Activated CD8-positive, alpha-beta memory T cell treated with anti-CD3 and anti-CD28 coated beads, Interleukin-2, amount 10 ng/mL, durations not matched to agents 7 days and 5 days (primary cell): ENCODE data around the gene WASF3. TPM values are rescaled to one million over a fixed set of nuclear protein-coding genes. Genes with fewer than 3 reads are reported as not detected.

ENCODE experiments used
- ATAC-seq: fragments of 150-1000 bp; cut with Tn5 transposase; one replicate; pipeline ENCODE4 v1.10.0; 2021; ENCODE audit warnings: moderate library complexity
- CTCF ChIA-PET: fragments of 350-600 bp; sonication (Branson Sonifier 250); formaldehyde crosslinking; loops from one replicate; lab custom pipeline; 2021; ENCODE audit warnings: antibody characterized with exemption; lab: Charles Lee
- DNase-seq: peaks from one replicate; pipeline ENCODE4 v3.0.0-alpha.2; 2020
- H3K27ac Mint-ChIP-seq: one replicate; pipeline ENCODE4 v1.8.0; 2021; ENCODE audit warnings: mild to moderate bottlenecking, mixed read lengths
- H3K27me3 Mint-ChIP-seq: one replicate; pipeline ENCODE4 v1.8.0; 2021; ENCODE audit warnings: mixed read lengths
- H3K36me3 Mint-ChIP-seq: one replicate; pipeline ENCODE4 v1.8.0; 2021; ENCODE audit warnings: mild to moderate bottlenecking, mixed read lengths
- H3K4me1 Mint-ChIP-seq: one replicate; pipeline ENCODE4 v1.8.0; 2021; ENCODE audit warnings: mixed read lengths
- H3K4me3 Mint-ChIP-seq: one replicate; pipeline ENCODE4 v1.8.0; 2021; ENCODE audit warnings: mild to moderate bottlenecking, moderate library complexity, mixed read lengths
- H3K9me3 Mint-ChIP-seq: one replicate; pipeline ENCODE4 v1.8.0; 2022; ENCODE audit warnings: low read depth, mixed read lengths
- total RNA-seq, 2 experiments: library from RNA; stranded (reverse); gene quantifications; one replicate each; pipeline ENCODE4 v1.2.3, GENCODE V29; 2021

The WASF3 gene, protein sequence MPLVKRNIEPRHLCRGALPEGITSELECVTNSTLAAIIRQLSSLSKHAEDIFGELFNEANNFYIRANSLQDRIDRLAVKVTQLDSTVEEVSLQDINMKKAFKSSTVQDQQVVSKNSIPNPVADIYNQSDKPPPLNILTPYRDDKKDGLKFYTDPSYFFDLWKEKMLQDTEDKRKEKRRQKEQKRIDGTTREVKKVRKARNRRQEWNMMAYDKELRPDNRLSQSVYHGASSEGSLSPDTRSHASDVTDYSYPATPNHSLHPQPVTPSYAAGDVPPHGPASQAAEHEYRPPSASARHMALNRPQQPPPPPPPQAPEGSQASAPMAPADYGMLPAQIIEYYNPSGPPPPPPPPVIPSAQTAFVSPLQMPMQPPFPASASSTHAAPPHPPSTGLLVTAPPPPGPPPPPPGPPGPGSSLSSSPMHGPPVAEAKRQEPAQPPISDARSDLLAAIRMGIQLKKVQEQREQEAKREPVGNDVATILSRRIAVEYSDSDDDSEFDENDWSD
- under 1 TPM in 1 of 2 experiments, not detected in 1; 0.12 TPM for total RNA-seq

DNA sequence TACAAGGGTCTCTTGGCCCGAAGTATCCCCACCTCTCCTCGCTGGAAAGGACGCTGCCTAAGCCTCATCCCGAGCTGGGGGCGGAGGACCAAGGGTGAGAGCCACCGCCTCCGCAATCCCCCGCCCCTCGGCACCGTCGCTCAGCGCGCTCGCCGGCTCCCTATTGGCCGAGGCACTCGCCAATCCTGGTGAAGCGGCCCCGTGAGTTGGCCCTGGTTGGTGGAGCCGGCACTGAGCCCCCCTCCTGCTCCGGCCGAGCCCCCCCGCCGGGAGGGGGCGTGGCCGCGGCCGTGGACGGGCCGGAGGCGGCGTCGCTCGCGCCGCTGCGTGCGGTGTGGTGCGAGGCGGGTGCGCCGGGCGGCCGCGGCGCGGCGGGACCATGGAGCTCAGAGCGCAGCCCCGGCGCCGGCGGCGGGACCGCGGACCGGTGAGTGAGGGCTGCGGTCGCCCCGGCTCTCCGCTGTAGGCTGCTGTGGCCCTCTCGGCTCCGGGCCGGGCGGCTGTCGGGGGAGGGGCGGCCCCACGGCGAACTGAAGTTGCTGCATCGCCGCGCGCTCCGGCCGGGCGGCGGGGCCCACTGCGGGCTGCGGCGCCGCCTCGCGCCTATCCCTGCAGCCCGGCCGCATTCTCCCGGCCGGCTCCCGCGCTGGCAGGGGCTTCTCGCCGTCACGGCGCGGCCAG is at the start of gene WASF3:
Gene WASF3, plus strand, starts transcription at position 291 of the 681 bp plus-strand sequence. CDS start 84,588 bp downstream, outside the sequence.
- no peaks in the 10 kb centered on the region for H3K9me3 Mint-ChIP-seq
- DNase-seq: peak; percentile 65
- CTCF ChIA-PET: no interaction called here

DNA sequence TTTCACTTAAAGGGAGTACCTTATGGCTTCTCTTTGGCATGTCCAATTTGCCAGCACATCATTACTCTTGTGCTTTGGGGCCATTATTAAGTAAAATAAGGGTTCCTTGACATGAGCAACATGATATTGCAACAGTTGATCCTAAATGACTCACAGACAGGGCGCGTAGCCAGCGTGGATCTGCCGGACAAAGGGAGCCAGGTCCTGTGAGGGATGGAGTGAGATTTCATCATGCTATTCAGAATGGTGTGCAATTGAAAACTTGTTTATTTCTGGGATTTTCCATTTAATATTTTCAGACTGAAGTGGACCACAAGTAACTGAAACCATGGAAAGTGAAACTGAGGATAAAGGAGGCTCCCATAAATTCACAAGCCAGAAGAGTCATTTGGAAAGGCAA is 48.6 kb upstream of the WASF3 start:
- Mint-ChIP-seq H3K36me3 (no peaks in the 10 kb centered on the region), H3K9me3 (no peaks in the 10 kb centered on the region), H3K4me1 (no peaks in the 10 kb centered on the region), H3K27ac (no peak overlapping the region), H3K27me3 (peaks cover 2% of the 10 kb centered on the region), H3K4me3 (no peak overlapping the region)
- DNase-seq (no peak), ATAC-seq (no peak)
- CTCF ChIA-PET: no interaction called here

More for the DNA sequence above, at the start of gene WASF3:
- Mint-ChIP-seq H3K27me3 (peaks cover 41% of the 10 kb centered on the region), H3K27ac (no peak within 1 kb of the TSS), H3K4me3 (peak within 1 kb of the TSS; percentile 39), H3K4me1 (peaks cover 9% of the 10 kb centered on the region), H3K36me3 (peaks cover 1% of the 10 kb centered on the region)
- ATAC-seq: peak; percentile 90

DNA sequence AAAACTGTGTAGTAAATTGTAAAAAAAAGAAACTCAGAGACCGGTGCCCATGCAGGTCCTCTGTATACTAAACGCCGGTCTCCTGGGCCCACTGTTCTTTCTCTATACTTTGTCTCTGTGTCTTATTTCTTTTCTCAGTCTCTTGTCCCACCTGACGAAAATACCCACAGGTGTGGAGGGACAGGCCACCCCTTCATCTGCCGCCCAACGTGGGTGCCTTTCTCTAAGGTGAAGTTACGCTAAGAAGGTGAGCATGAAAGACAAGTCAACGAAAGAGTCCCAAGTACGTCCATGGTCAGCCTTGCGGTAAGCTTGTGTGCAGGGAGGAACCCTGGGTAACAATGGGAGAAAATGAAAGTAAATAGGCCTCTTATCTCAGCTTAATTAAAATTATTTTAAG is 48.0 kb upstream of the WASF3 start:
- Mint-ChIP-seq H3K9me3 (no peaks in the 10 kb centered on the region), H3K4me1 (no peaks in the 10 kb centered on the region), H3K4me3 (no peak overlapping the region), H3K27ac (no peak overlapping the region), H3K27me3 (peaks cover 4% of the 10 kb centered on the region), H3K36me3 (no peaks in the 10 kb centered on the region)
- DNase-seq (no peak), ATAC-seq (no peak)
- CTCF ChIA-PET: no interaction called here

- peaks cover 17% of the 10 kb centered on the region for H3K27me3 Mint-ChIP-seq
- DNase-seq (no peak), ATAC-seq (no peak)
- H3K27ac Mint-ChIP-seq: no peak overlapping the region
- no peaks in the 10 kb centered on the region for H3K4me1 Mint-ChIP-seq
- no peaks in the 10 kb centered on the region for H3K9me3 Mint-ChIP-seq
- no peaks in the 10 kb centered on the region for H3K36me3 Mint-ChIP-seq
- no peak overlapping the region for H3K4me3 Mint-ChIP-seq
- CTCF ChIA-PET: no interaction called here
Observed at GRCh38 chr13:26513931-26514330, 43.6 kb upstream of the WASF3 start.

GRCh38 chr13:26515721-26516120 is 41.8 kb upstream of the WASF3 start:
- CTCF ChIA-PET: no interaction called here
- ATAC-seq: no peak

DNA sequence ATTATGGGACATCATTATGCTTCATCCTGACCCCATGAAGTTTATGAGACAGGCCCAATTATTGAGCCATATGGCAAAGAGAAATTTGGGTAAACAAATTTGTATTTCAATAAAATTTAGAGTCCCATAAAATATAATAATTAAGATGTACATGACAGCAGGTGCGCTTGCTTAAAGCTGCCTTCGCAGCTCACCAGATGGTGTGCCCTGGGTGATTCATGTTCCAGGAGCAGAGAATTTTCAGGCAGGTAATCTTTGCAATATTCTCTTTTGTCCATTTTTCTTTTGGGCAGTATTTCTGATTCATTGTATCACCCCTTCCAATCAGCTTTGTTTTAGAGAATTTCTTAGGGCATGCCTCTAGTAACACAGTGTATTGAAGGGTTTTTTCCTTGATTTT is 39.5 kb upstream of the WASF3 start:
- Mint-ChIP-seq H3K4me3 (no peak overlapping the region), H3K9me3 (no peaks in the 10 kb centered on the region), H3K36me3 (no peaks in the 10 kb centered on the region), H3K27me3 (peaks cover 20% of the 10 kb centered on the region), H3K4me1 (no peaks in the 10 kb centered on the region), H3K27ac (no peak overlapping the region)
- ATAC-seq: no peak
- DNase-seq: no peak
- CTCF ChIA-PET: no interaction called here

More at GRCh38 chr13:26515721-26516120, 41.8 kb upstream of the WASF3 start:
- no peaks in the 10 kb centered on the region for H3K9me3 Mint-ChIP-seq
- DNase-seq: no peak
- no peak overlapping the region for H3K27ac Mint-ChIP-seq
- no peak overlapping the region for H3K4me3 Mint-ChIP-seq
- no peaks in the 10 kb centered on the region for H3K4me1 Mint-ChIP-seq
- no peaks in the 10 kb centered on the region for H3K36me3 Mint-ChIP-seq
- peaks cover 20% of the 10 kb centered on the region for H3K27me3 Mint-ChIP-seq

GRCh38 chr13:26518451-26518959 is 39.0 kb upstream of the WASF3 start:
- Mint-ChIP-seq H3K36me3 (no peaks in the 10 kb centered on the region), H3K4me1 (no peaks in the 10 kb centered on the region), H3K27me3 (peaks cover 20% of the 10 kb centered on the region), H3K27ac (no peak overlapping the region), H3K4me3 (no peak overlapping the region), H3K9me3 (no peaks in the 10 kb centered on the region)
- CTCF ChIA-PET: interaction anchor here (0.6 kb wide), 1 partner anchor 354 kb away, joined by 3 read pairs; no protein-coding TSS in a partner anchor
- ATAC-seq: no peak
- no peak for DNase-seq

GRCh38 chr13:26522571-26522970 is 34.9 kb upstream of the WASF3 start:
- CTCF ChIA-PET: no interaction called here
- DNase-seq (no peak), ATAC-seq (no peak)
- Mint-ChIP-seq H3K36me3 (no peaks in the 10 kb centered on the region), H3K27ac (no peak overlapping the region), H3K9me3 (no peaks in the 10 kb centered on the region), H3K27me3 (peaks cover 11% of the 10 kb centered on the region), H3K4me3 (no peak overlapping the region), H3K4me1 (no peaks in the 10 kb centered on the region)

GRCh38 chr13:26523007-26523406 is 34.5 kb upstream of the WASF3 start:
- CTCF ChIA-PET: no interaction called here
- Mint-ChIP-seq H3K36me3 (no peaks in the 10 kb centered on the region), H3K4me3 (no peak overlapping the region), H3K4me1 (no peaks in the 10 kb centered on the region), H3K9me3 (no peaks in the 10 kb centered on the region), H3K27ac (no peak overlapping the region), H3K27me3 (peaks cover 10% of the 10 kb centered on the region)
- ATAC-seq: no peak
- DNase-seq: no peak

DNA sequence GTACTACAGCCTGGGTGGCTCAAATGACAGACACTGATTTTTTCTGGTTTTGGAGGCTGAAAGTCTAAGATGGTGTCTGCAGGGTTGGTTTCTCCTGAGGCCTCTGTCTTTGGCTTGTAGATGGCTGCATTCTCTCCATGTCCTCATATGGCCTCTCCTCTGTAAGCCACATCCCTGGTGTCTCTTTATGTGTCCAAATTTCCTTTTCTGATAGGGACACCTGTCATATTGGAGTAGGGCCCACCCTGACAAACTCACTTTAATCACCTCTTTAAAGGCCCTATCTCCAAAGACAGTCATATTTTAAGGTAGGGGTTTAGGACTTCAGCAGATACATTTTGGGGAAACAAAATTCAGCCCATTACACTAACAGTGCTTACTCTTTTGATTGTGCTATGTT is 32.0 kb upstream of the WASF3 start:
- no peaks in the 10 kb centered on the region for H3K9me3 Mint-ChIP-seq
- H3K4me3 Mint-ChIP-seq: no peak overlapping the region
- DNase-seq (no peak), ATAC-seq (no peak)
- H3K36me3 Mint-ChIP-seq: no peaks in the 10 kb centered on the region
- H3K27ac Mint-ChIP-seq: no peak overlapping the region
- CTCF ChIA-PET: no interaction called here
- no peaks in the 10 kb centered on the region for H3K4me1 Mint-ChIP-seq
- H3K27me3 Mint-ChIP-seq: no peaks in the 10 kb centered on the region

DNA sequence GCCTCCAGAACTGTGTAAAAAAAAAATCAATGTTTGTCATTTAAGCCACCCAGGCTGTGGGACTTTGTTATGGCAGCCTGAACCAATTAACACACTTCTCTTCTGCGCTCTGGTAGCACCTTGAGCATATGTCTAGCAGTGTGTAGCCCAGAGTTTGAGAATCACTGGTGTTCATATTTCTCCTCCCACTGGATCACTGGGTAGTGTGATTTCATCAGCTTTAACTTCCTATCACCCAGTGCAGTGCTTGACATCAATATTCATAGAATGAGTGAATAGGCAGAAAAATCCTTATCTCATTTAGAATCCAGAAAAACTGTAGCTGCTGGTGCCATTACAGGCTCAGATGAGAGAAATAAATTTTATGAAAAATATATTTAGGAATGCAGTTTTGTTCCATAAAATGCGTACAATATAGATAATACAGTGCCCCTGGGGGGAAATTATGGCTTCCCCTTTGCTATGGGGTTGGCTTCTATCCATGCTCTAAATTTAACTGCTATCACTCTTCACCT is 30.7 kb upstream of the WASF3 start:
- CTCF ChIA-PET: no interaction called here

DNA sequence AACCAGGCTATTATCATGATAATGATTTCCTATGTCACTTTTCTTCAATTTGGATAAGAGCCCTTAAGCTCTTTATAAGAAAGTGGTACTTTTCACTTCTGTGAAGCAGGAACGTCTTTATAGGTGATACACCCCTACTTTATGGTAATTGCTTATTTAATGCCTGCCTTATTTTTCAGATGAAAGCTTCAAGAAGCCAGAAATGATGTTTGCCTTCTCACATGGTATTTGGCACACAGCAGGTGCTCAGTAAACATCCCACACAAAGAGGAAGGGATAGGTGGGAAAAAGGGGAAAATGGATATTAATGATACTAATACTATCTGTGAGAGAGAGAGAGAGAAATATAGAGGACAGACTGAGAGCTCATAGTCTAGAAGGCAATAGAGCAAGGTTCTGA is 29.0 kb upstream of the WASF3 start:
- Mint-ChIP-seq H3K27ac (no peak overlapping the region), H3K4me3 (no peak overlapping the region), H3K9me3 (no peaks in the 10 kb centered on the region), H3K4me1 (no peaks in the 10 kb centered on the region), H3K27me3 (no peaks in the 10 kb centered on the region), H3K36me3 (no peaks in the 10 kb centered on the region)
- CTCF ChIA-PET: no interaction called here
- no peak for ATAC-seq
- DNase-seq: no peak

More for the DNA sequence above, 30.7 kb upstream of the WASF3 start:
- H3K27me3 Mint-ChIP-seq: no peaks in the 10 kb centered on the region
- H3K9me3 Mint-ChIP-seq: no peaks in the 10 kb centered on the region
- no peaks in the 10 kb centered on the region for H3K36me3 Mint-ChIP-seq
- ATAC-seq (no peak), DNase-seq (no peak)
- H3K27ac Mint-ChIP-seq: no peak overlapping the region
- H3K4me1 Mint-ChIP-seq: no peaks in the 10 kb centered on the region
- H3K4me3 Mint-ChIP-seq: no peak overlapping the region

GRCh38 chr13:26529441-26529840 is 28.0 kb upstream of the WASF3 start:
- CTCF ChIA-PET: interaction anchor here (1.6 kb wide), 1 partner anchor 47 kb away, joined by 3 read pairs; no protein-coding TSS in a partner anchor
- no peak overlapping the region for H3K4me3 Mint-ChIP-seq
- no peak overlapping the region for H3K27ac Mint-ChIP-seq
- H3K4me1 Mint-ChIP-seq: no peaks in the 10 kb centered on the region
- ATAC-seq (no peak), DNase-seq (peak; percentile 50)
- H3K36me3 Mint-ChIP-seq: no peaks in the 10 kb centered on the region
- H3K9me3 Mint-ChIP-seq: no peaks in the 10 kb centered on the region
- H3K27me3 Mint-ChIP-seq: no peaks in the 10 kb centered on the region
